GM18505 (cell line): ENCODE data around the gene TSG101.

Experiments used
- ATAC-seq: cut with Tn5 transposase; IDR thresholded peaks from one replicate; pipeline ENCODE4 v1.9.1; 2021; ENCODE audit not compliant: unreplicated experiment
- POLR2A ChIP-seq: IDR thresholded peaks from 4 replicates; pipeline ENCODE4 v1.6.1; 2011; ENCODE audit warnings: borderline replicate concordance; ENCODE audit not compliant: insufficient read depth, insufficient read length; ENCODE audit errors: extremely low read depth

TSG101 gene

DNA sequence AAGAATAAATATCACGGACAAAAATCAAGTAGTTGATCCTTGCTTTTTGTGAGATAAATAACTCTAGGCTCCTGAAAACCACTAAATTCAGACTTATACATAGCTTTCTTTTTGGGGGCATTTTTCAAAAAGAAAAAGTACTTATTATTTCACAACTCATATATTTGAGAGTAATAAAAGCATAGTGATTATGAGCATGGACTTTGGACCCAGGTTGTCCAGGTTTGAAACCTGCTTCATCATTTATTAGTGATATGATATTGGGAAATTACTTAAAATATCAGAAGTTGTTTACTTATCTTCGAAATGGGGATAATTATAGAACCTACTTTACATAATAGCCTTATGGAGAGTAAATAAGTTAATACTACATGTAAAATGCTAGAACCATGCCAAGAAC lies 88.1 kb downstream of the TSG101 start:
- no peak for ATAC-seq

More for the DNA sequence above, 88.1 kb downstream of the TSG101 start:
- no peak for TF ChIP-seq POLR2A
